Measurements from ENCODE around the gene PSPH. TPM values are rescaled to one million over a fixed set of nuclear protein-coding genes. Genes with fewer than 3 reads are reported as not detected.
"Not testable (repeated sequence)": the region's sequence is repeated elsewhere in the genome, so short reads cannot be mapped to it uniquely, and the experiment has no call there.

Gene PSPH
- polyA plus RNA-seq, 1 donor from 2014 or later, result 5.6 TPM

DNA sequence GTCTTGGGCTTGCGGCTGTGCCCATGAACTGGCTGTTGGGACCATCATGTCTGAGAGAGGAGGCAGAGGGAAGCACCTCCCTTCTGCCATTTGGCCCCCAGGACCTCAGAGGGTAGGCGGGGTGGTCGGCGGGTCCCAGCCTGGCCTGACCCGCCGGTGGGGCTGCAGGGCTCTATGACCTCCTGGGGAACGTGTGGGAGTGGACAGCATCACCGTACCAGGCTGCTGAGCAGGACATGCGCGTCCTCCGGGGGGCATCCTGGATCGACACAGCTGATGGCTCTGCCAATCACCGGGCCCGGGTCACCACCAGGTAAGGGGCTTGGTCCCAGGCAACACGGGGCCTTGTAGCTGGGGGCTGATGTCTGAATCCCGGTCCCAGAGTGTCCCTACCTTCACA lies 27.0 kb upstream of the PSPH start:
- Mint-ChIP-seq H3K27ac (no peak overlapping the region), H3K4me1 (peaks cover 4 to 6% (median 4%) of the 10 kb centered on the region in 3 donors), H3K27me3 (no peaks in the 10 kb centered on the region)

GRCh38 chr7:56077681-56078080 lies 26.4 kb upstream of the PSPH start:
- no peak overlapping the region for H3K27ac Mint-ChIP-seq
- H3K36me3 Mint-ChIP-seq, result peaks cover 2% of the 10 kb centered on the region
- peaks cover 4 to 6% (median 5%) of the 10 kb centered on the region in 3 donors for H3K4me1 Mint-ChIP-seq
- H3K27me3 Mint-ChIP-seq, result no peaks in the 10 kb centered on the region
- H3K9me3 Mint-ChIP-seq, result no peaks in the 10 kb centered on the region
- H3K4me3 Mint-ChIP-seq, result no peak overlapping the region

More for the DNA sequence above, 27.0 kb upstream of the PSPH start:
- Mint-ChIP-seq H3K4me3 (no peak overlapping the region), H3K9me3 (no peaks in the 10 kb centered on the region), H3K36me3 (no peaks in the 10 kb centered on the region)

DNA sequence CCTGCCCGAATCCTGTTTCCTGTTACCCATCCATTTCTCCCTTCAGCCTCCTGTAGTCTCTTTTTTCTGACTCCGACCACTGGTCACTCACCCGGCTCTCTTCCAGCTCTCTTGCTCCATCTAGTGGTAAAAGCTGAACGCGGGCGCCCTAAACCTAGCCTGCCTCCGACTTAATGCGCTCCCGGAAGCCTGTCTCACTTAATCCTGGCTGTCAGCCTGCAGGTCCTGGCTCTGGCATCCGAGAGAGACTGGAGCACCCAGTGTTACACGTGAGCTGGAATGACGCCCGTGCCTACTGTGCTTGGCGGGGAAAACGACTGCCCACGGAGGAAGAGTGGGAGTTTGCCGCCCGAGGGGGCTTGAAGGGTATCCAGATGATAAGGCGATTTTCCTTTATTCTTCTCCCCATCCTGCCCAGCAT lies 23.1 kb upstream of the PSPH start:
- H3K9me3 Mint-ChIP-seq, result no peaks in the 10 kb centered on the region
- H3K36me3 Mint-ChIP-seq, result peaks cover 2% of the 10 kb centered on the region
- no peaks in the 10 kb centered on the region for H3K27me3 Mint-ChIP-seq

GRCh38 chr7:56066376-56066775 lies 15.1 kb upstream of the PSPH start:
- not testable (repeated sequence) for H3K27me3 Mint-ChIP-seq, H3K36me3 Mint-ChIP-seq, H3K27ac Mint-ChIP-seq, H3K9me3 Mint-ChIP-seq
- Mint-ChIP-seq H3K4me1 (peaks cover 17 to 24% (median 20%) of the 10 kb centered on the region in 3 donors), H3K4me3 (peak overlapping the region in 1 of 4 donors; percentile 52)

More for the DNA sequence above, 23.1 kb upstream of the PSPH start:
- peak overlapping the region in 2 of 4 donors; percentile 0 to 52 for H3K4me3 Mint-ChIP-seq
- peak overlapping the region in 2 of 3 donors; percentile 3 to 72 for H3K27ac Mint-ChIP-seq
- H3K4me1 Mint-ChIP-seq, result peaks cover 4 to 6% (median 5%) of the 10 kb centered on the region in 3 donors

- no peaks in the 10 kb centered on the region for H3K27me3 Mint-ChIP-seq
- H3K27ac Mint-ChIP-seq, result peak within 1 kb of the TSS; percentile 86 to 99 (median 97)
- H3K36me3 Mint-ChIP-seq, result peaks cover 3% of the 10 kb centered on the region
- H3K4me1 Mint-ChIP-seq, result peaks cover 17 to 24% (median 20%) of the 10 kb centered on the region in 3 donors
- no peaks in the 10 kb centered on the region for H3K9me3 Mint-ChIP-seq
- peak within 1 kb of the TSS; percentile 85 to 96 (median 94) for H3K4me3 Mint-ChIP-seq
These were observed 12.8 kb upstream of the PSPH start, which contains the start of gene SUMF2 for GRCh38 chr7:56063882-56064625. TSS of gene SUMF2 (plus strand) at chr7:56064286. CDS start at chr7:56064312, 26 bp downstream.

GRCh38 chr7:56063500-56063881 lies 12.2 kb upstream of the PSPH start:
- peaks cover 17 to 24% (median 20%) of the 10 kb centered on the region in 3 donors for H3K4me1 Mint-ChIP-seq
- H3K9me3 Mint-ChIP-seq, result no peaks in the 10 kb centered on the region
- H3K36me3 Mint-ChIP-seq, result peaks cover 3% of the 10 kb centered on the region
- H3K27me3 Mint-ChIP-seq, result no peaks in the 10 kb centered on the region
- peak overlapping the region; percentile 85 to 96 (median 94) for H3K4me3 Mint-ChIP-seq
- peak overlapping the region; percentile 86 to 99 (median 97) for H3K27ac Mint-ChIP-seq

GRCh38 chr7:56062382-56062781 lies 11.1 kb upstream of the PSPH start:
- peaks cover 3% of the 10 kb centered on the region for H3K36me3 Mint-ChIP-seq
- H3K4me1 Mint-ChIP-seq, result peaks cover 17 to 24% (median 21%) of the 10 kb centered on the region in 3 donors
- H3K9me3 Mint-ChIP-seq, result no peaks in the 10 kb centered on the region
- H3K27me3 Mint-ChIP-seq, result no peaks in the 10 kb centered on the region
- peak overlapping the region in 1 of 3 donors; percentile 86 for H3K27ac Mint-ChIP-seq
- H3K4me3 Mint-ChIP-seq, result peak overlapping the region in 2 of 4 donors; percentile 51 to 81

DNA sequence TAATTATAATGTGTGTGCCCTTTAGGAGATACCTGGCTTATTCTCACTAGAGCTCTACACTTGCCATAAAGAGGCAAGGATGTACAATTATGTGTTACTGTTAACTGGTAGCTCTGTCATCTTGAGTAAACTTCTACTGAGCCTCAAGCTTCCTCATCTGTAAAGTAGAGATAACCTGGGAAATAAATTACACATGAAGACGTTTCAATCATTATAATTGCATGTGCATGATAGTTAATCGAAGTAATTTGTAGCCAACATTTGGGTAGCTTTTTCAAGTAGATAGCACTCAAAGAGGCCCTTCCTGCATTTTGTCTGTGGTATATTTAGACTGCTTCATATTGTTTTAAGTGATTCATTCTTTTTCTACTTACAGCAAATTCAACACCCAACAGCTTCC lies 2.7 kb upstream of the PSPH start:
- H3K36me3 Mint-ChIP-seq, result no peaks in the 10 kb centered on the region
- no peaks in the 10 kb centered on the region for H3K9me3 Mint-ChIP-seq
- peak overlapping the region in 1 of 4 donors; percentile 88 for H3K4me3 Mint-ChIP-seq
- no peaks in the 10 kb centered on the region for H3K27me3 Mint-ChIP-seq
- H3K27ac Mint-ChIP-seq, result no peak overlapping the region
- peaks cover 18 to 22% (median 21%) of the 10 kb centered on the region in 3 donors for H3K4me1 Mint-ChIP-seq

- H3K9me3 Mint-ChIP-seq, result no peaks in the 10 kb centered on the region
- no peaks in the 10 kb centered on the region for H3K27me3 Mint-ChIP-seq
- H3K4me3 Mint-ChIP-seq, result peak overlapping the region in 2 of 4 donors; percentile 70 to 88
- H3K4me1 Mint-ChIP-seq, result peaks cover 18 to 24% (median 21%) of the 10 kb centered on the region in 3 donors
- H3K36me3 Mint-ChIP-seq, result no peaks in the 10 kb centered on the region
- no peak overlapping the region for H3K27ac Mint-ChIP-seq
These were observed 2.1 kb upstream of the PSPH start for GRCh38 chr7:56053379-56053778.

DNA sequence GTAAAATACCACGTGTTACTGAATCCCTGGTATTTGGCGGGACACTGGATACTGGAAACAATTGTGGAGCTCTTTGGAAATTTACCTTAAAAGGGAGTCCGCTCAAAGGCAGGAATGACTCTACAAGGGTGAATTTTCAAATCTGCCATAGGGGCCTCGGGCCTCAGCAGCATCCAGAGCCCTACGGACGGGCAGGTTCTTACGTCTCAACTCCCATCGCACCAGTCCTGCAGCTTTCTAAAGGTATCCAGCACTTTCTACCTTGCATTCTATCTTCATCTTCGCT lies 248 bp downstream of the PSPH start:
- Mint-ChIP-seq H3K36me3 (no peaks in the 10 kb centered on the region), H3K27me3 (no peaks in the 10 kb centered on the region), H3K4me1 (peaks cover 18 to 24% (median 19%) of the 10 kb centered on the region in 3 donors), H3K27ac (peak overlapping the region; percentile 64 to 95 (median 94)), H3K9me3 (no peaks in the 10 kb centered on the region), H3K4me3 (peak overlapping the region; percentile 88 to 97 (median 96))

GRCh38 chr7:56048763-56049162 lies 2.5 kb downstream of the PSPH start:
- H3K27ac Mint-ChIP-seq, result peak overlapping the region in 1 of 3 donors; percentile 57

GRCh38 chr7:56048245-56048644 lies 3.0 kb downstream of the PSPH start:
- peaks cover 9 to 23% (median 18%) of the 10 kb centered on the region in 3 donors for H3K4me1 Mint-ChIP-seq
- H3K9me3 Mint-ChIP-seq, result no peaks in the 10 kb centered on the region
- H3K27ac Mint-ChIP-seq, result no peak overlapping the region
- peak overlapping the region in 1 of 4 donors; percentile 68 for H3K4me3 Mint-ChIP-seq
- H3K27me3 Mint-ChIP-seq, result no peaks in the 10 kb centered on the region
- H3K36me3 Mint-ChIP-seq, result no peaks in the 10 kb centered on the region

More at GRCh38 chr7:56048763-56049162, 2.5 kb downstream of the PSPH start:
- H3K36me3 Mint-ChIP-seq, H3K9me3 Mint-ChIP-seq, H3K27me3 Mint-ChIP-seq: not testable (repeated sequence)
- peak overlapping the region in 1 of 4 donors; percentile 68 for H3K4me3 Mint-ChIP-seq
- H3K4me1 Mint-ChIP-seq, result peaks cover 9 to 23% (median 19%) of the 10 kb centered on the region in 3 donors

- H3K4me1 Mint-ChIP-seq, result peaks cover 9 to 23% (median 16%) of the 10 kb centered on the region in 3 donors
- H3K27ac Mint-ChIP-seq, result peak overlapping the region in 1 of 3 donors; percentile 53
- not testable (repeated sequence) for H3K4me3 Mint-ChIP-seq, H3K27me3 Mint-ChIP-seq, H3K36me3 Mint-ChIP-seq, H3K9me3 Mint-ChIP-seq
These were observed 3.7 kb downstream of the PSPH start for GRCh38 chr7:56047446-56048116.

- H3K27me3 Mint-ChIP-seq, result no peaks in the 10 kb centered on the region
- peak overlapping the region in 2 of 3 donors; percentile 23 to 64 for H3K27ac Mint-ChIP-seq
- peaks cover 3% of the 10 kb centered on the region for H3K36me3 Mint-ChIP-seq
- H3K4me1 Mint-ChIP-seq, result peaks cover 6 to 18% (median 12%) of the 10 kb centered on the region in 3 donors
- no peaks in the 10 kb centered on the region for H3K9me3 Mint-ChIP-seq
- H3K4me3 Mint-ChIP-seq, result peak overlapping the region in 1 of 4 donors; percentile 74
These were observed 4.4 kb downstream of the PSPH start for GRCh38 chr7:56046721-56047445.

DNA sequence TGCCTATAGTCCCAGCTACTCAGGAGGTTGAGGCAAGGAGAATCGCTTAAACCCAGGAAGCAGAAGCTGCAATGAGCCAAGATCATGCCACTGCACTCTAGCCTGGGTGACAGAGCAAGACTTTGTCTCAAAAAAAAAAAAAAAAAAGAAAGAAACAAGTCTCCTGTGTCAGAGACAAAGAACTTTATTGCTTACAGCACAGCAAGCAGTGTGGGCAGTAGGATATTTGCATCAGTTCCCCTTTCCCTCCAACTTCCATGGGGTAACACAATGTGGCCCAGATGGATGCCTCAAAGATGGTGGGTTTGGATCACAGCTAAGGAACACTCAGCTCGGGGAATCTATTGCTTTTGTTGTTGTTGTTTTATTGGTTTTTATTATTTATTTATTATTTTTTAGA lies 5.5 kb downstream of the PSPH start:
- not testable (repeated sequence) for H3K27me3 Mint-ChIP-seq, H3K9me3 Mint-ChIP-seq, H3K4me3 Mint-ChIP-seq, H3K36me3 Mint-ChIP-seq, H3K27ac Mint-ChIP-seq
- peaks cover 6 to 13% (median 10%) of the 10 kb centered on the region in 3 donors for H3K4me1 Mint-ChIP-seq
